PFSK-1 (cell line): Measurements from ENCODE around the gene AP2B1.

ENCODE experiments used
- POLR2AphosphoS5 ChIP-seq: IDR thresholded peaks from 2 replicates; pipeline ENCODE4 v1.6.1; 2012; ENCODE audit warnings: low read depth, mild to moderate bottlenecking, control low read depth, low read length, moderate library complexity
- REST ChIP-seq, 2 experiments: IDR thresholded peaks; 2 replicates each; pipeline versions ENCODE4 v1.6.1 to v1.8.0; 2011 to 2012; ENCODE audit warnings: low read depth in 2 of 2, low read length in 2 of 2, control low read depth in 1 of 2, inconsistent platforms in 1 of 2, mild to moderate bottlenecking in 1 of 2, moderate library complexity in 1 of 2; ENCODE audit not compliant: insufficient read depth in 1 of 2
- SIN3A ChIP-seq: IDR thresholded peaks from 2 replicates; pipeline ENCODE4 v1.6.1; 2012; ENCODE audit warnings: mild to moderate bottlenecking, low read length, moderate library complexity, borderline replicate concordance; ENCODE audit not compliant: insufficient read depth
- TAF1 ChIP-seq: IDR thresholded peaks from 2 replicates; pipeline ENCODE4 v1.6.1; 2012; ENCODE audit warnings: low read length, control low read depth, borderline replicate concordance; ENCODE audit not compliant: insufficient read depth

GRCh38 chr17:35609831-35610230, 22.7 kb downstream of the AP2B1 start:
- TF ChIP-seq POLR2AphosphoS5 (no peak), REST (IDR thresholded peaks at IDR 0.05; ENCODE audit: insufficient read depth in 1 of 2, low read depth in 2 of 2, low read length in 2 of 2) (no peak), TAF1 (no peak), SIN3A (no peak)
